ENCODE measurements around the gene UGT1A9. TPM values are rescaled to one million over a fixed set of nuclear protein-coding genes. Genes with fewer than 3 reads are reported as not detected.
"Not testable (repeated sequence)": the region's sequence is repeated elsewhere in the genome, so short reads cannot be mapped to it uniquely, and the experiment has no call there.

The UGT1A9 gene
- total RNA-seq (2014; rRNA removed; shearing (Covaris generic)), result not detected in 2 replicates
- not detected in 2 replicates for polyA plus RNA-seq (2016; fragmentation: Nextera tagmentation; extraction: Ambion mirVana)

GRCh38 chr2:233671290-233672161 is at the start of gene UGT1A9:
TSS of gene UGT1A9 (plus strand) at chr2:233671898. CDS start at chr2:233671935, 37 bp downstream.
- in situ Hi-C loops (cut with MboI), result no loop called here
- H3K9me3 ChIP-seq (ENCODE audit: low read depth), result no peaks in the 10 kb centered on the region
- no peak for TF ChIP-seq EZH2phosphoT487 (IDR thresholded peaks at IDR 0.05; ENCODE audit: insufficient read depth, low read depth)
- TF ChIP-seq EZH2 (IDR thresholded peaks at IDR 0.05; ENCODE audit: insufficient read depth, poor library complexity, severe bottlenecking), result no peak
- H4K20me1 ChIP-seq (ENCODE audit: insufficient read depth), result no peaks in the 10 kb centered on the region
- H3K27me3 ChIP-seq (replicated peaks; ENCODE audit: insufficient read depth), result no peaks in the 10 kb centered on the region; the same call in 1 of the 2 replicates
- no peaks in the 10 kb centered on the region for H3K79me2 ChIP-seq (ENCODE audit: insufficient read depth)
- WGBS, 2 experiments (ENCODE audit: low coverage in 1 of 2, low lambda C conversion rate in 2 of 2, missing lambda C conversion rate in 2 of 2), result 29 to 35% methylated on average over 5 of the region's 5 CpGs
- no peaks in the 10 kb centered on the region for H3K36me3 ChIP-seq (ENCODE audit: low read depth)
- H3F3A ChIP-seq (ENCODE audit: insufficient read depth), result no peaks in the 10 kb centered on the region
- no peaks in the 10 kb centered on the region for H3K4me1 ChIP-seq (ENCODE audit: insufficient read depth)
- no peak within 1 kb of the TSS for H3K9ac ChIP-seq
- no peak within 1 kb of the TSS for H2AFZ ChIP-seq
- no peak within 1 kb of the TSS for H3K4me2 ChIP-seq (ENCODE audit: unreplicated experiment)
- H3K4me3 ChIP-seq, result no peak within 1 kb of the TSS
- DNase-seq, result no peak
- no peak within 1 kb of the TSS for H3K27ac ChIP-seq
- H3K9me2 ChIP-seq (ENCODE audit: insufficient read depth), result no peaks in the 10 kb centered on the region

GRCh38 chr2:233627331-233628025 is 44.2 kb upstream of the UGT1A9 start:
- no peak overlapping the region for H3K27ac ChIP-seq
- H3K4me2 ChIP-seq (ENCODE audit: unreplicated experiment), result no peak overlapping the region
- no peaks in the 10 kb centered on the region for H3K27me3 ChIP-seq (replicated peaks; ENCODE audit: insufficient read depth)
- H3K79me2 ChIP-seq (ENCODE audit: insufficient read depth), result no peaks in the 10 kb centered on the region
- H3K9me2 ChIP-seq (ENCODE audit: insufficient read depth), result no peaks in the 10 kb centered on the region
- no peaks in the 10 kb centered on the region for H3F3A ChIP-seq (ENCODE audit: insufficient read depth)
- H3K9me3 ChIP-seq (ENCODE audit: low read depth), result no peaks in the 10 kb centered on the region
- WGBS, 2 experiments (ENCODE audit: low coverage in 1 of 2, low lambda C conversion rate in 2 of 2, missing lambda C conversion rate in 2 of 2), result 9 to 12% methylated on average over 5 of the region's 5 CpGs
- no peaks in the 10 kb centered on the region for H3K4me1 ChIP-seq (ENCODE audit: insufficient read depth)
- no peaks in the 10 kb centered on the region for H3K36me3 ChIP-seq (ENCODE audit: low read depth)
- no peaks in the 10 kb centered on the region for H4K20me1 ChIP-seq (ENCODE audit: insufficient read depth)
- TF ChIP-seq EZH2 (IDR thresholded peaks at IDR 0.05; ENCODE audit: insufficient read depth, poor library complexity, severe bottlenecking) (no peak), EZH2phosphoT487 (IDR thresholded peaks at IDR 0.05; ENCODE audit: insufficient read depth, low read depth) (no peak)
- in situ Hi-C loops (cut with MboI), result no loop called here
- DNase-seq, result no peak
- no peak overlapping the region for H3K4me3 ChIP-seq
- H3K9ac ChIP-seq, result no peak overlapping the region
- H2AFZ ChIP-seq, result no peak overlapping the region

DNA sequence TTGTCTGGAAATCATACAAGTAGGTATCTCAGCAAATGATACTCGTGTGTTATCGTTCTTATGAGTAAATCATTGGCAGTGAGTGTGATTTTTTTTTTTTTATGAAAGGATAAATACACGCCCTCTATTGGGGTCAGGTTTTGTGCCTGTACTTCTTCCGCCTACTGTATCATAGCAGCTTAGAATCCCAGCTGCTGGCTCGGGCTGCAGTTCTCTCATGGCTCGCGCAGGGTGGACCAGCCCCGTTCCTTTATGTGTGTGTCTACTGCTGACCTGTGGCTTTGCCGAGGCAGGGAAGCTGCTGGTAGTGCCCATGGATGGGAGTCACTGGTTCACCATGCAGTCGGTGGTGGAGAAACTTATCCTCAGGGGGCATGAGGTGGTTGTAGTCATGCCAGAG is 35.4 kb upstream of the UGT1A9 start, which contains the start of gene UGT1A10:
UGT1A10 (plus strand) TSS at position 143 of the 400 bp plus-strand sequence; CDS start at position 218, 75 bp downstream.
- H3K27me3 ChIP-seq (replicated peaks; ENCODE audit: insufficient read depth); in situ Hi-C loops (cut with MboI); H3K9ac ChIP-seq; H3K36me3 ChIP-seq (ENCODE audit: low read depth); H2AFZ ChIP-seq; H3K4me2 ChIP-seq (ENCODE audit: unreplicated experiment); DNase-seq; H3K4me1 ChIP-seq (ENCODE audit: insufficient read depth); H3K27ac ChIP-seq; H4K20me1 ChIP-seq (ENCODE audit: insufficient read depth); H3K9me2 ChIP-seq (ENCODE audit: insufficient read depth); H3K9me3 ChIP-seq (ENCODE audit: low read depth); H3K4me3 ChIP-seq; H3F3A ChIP-seq (ENCODE audit: insufficient read depth); H3K79me2 ChIP-seq (ENCODE audit: insufficient read depth): not testable (repeated sequence)
- WGBS, 2 experiments (ENCODE audit: low coverage in 1 of 2, low lambda C conversion rate in 2 of 2, missing lambda C conversion rate in 2 of 2), result 39 to 48% methylated on average over 10 of the region's 10 CpGs

- H3K9me3 ChIP-seq (ENCODE audit: low read depth), result no peaks in the 10 kb centered on the region
- H3K9ac ChIP-seq, result no peak overlapping the region
- H3K27ac ChIP-seq, result no peak overlapping the region
- 17 to 25% methylated on average over 5 of the region's 5 CpGs for WGBS, 2 experiments (ENCODE audit: low coverage in 1 of 2, low lambda C conversion rate in 2 of 2, missing lambda C conversion rate in 2 of 2)
- no peaks in the 10 kb centered on the region for H3K36me3 ChIP-seq (ENCODE audit: low read depth)
- H2AFZ ChIP-seq, result no peak overlapping the region
- no peaks in the 10 kb centered on the region; the same call in 1 of the 2 replicates for H3K27me3 ChIP-seq (replicated peaks; ENCODE audit: insufficient read depth)
- in situ Hi-C loops (cut with MboI), result no loop called here
- no peaks in the 10 kb centered on the region for H3K4me1 ChIP-seq (ENCODE audit: insufficient read depth)
- no peak overlapping the region for H3K4me2 ChIP-seq (ENCODE audit: unreplicated experiment)
- H3K9me2 ChIP-seq (ENCODE audit: insufficient read depth), result no peaks in the 10 kb centered on the region
- TF ChIP-seq EZH2phosphoT487 (IDR thresholded peaks at IDR 0.05; ENCODE audit: insufficient read depth, low read depth) (no peak), EZH2 (IDR thresholded peaks at IDR 0.05; ENCODE audit: insufficient read depth, poor library complexity, severe bottlenecking) (no peak)
- no peaks in the 10 kb centered on the region for H3K79me2 ChIP-seq (ENCODE audit: insufficient read depth)
- DNase-seq, result no peak
- no peak overlapping the region for H3K4me3 ChIP-seq
- no peaks in the 10 kb centered on the region for H4K20me1 ChIP-seq (ENCODE audit: insufficient read depth)
- H3F3A ChIP-seq (ENCODE audit: insufficient read depth), result no peaks in the 10 kb centered on the region
Measured at GRCh38 chr2:233638836-233639235, 32.9 kb upstream of the UGT1A9 start.
